Esophagus muscularis mucosa (tissue), 4 donors: Measurements from ENCODE around the gene GMDS. TPM values are rescaled to one million over a fixed set of nuclear protein-coding genes. Genes with fewer than 3 reads are reported as not detected.

Source experiments
- DNase-seq: peaks from one replicate; pipeline ENCODE4 v3.0.0-alpha.2; 2017; ENCODE audit errors: extremely low spot score
- H3K27ac ChIP-seq, 4 donors: fragments of 200-600 bp; sonication (generic); replicated peaks in 1 of 4; 1 replicate in 3 of 4; 2 replicates in 1 of 4; pipeline ENCODE4 v1.5.1; 2016 to 2019; ENCODE audit warnings: mild to moderate bottlenecking in 1 of 4
- H3K27me3 ChIP-seq, 4 donors: fragments of 200-600 bp; sonication (generic); one replicate each; pipeline versions ENCODE4 v1.5.1 to v1.6.0; 2016 to 2019
- H3K36me3 ChIP-seq, 4 donors: fragments of 200-600 bp; sonication (generic); one replicate each; pipeline ENCODE4 v1.5.1; 2016 to 2019
- H3K4me1 ChIP-seq, 4 donors: fragments of 200-600 bp; sonication (generic); one replicate each; pipeline ENCODE4 v1.5.1; 2016 to 2019
- H3K4me3 ChIP-seq, 4 donors: fragments of 200-600 bp; sonication (generic); 1 replicate in 2 of 4; 2 replicates in 2 of 4; pipeline ENCODE4 v1.5.1; 2016 to 2019; ENCODE audit warnings: mild to moderate bottlenecking in 4 of 4, moderate library complexity in 1 of 4
- H3K9me3 ChIP-seq, 4 donors: fragments of 200-600 bp; sonication (generic); 1 replicate in 3 of 4; 2 replicates in 1 of 4; pipeline ENCODE4 v1.5.1; 2016 to 2019
- EP300 ChIP-seq: sonication (generic); formaldehyde crosslinking; IDR thresholded peaks from one replicate; pipeline ENCODE4 v1.6.1; 2017; ENCODE audit warnings: antibody characterized with exemption
- POLR2A ChIP-seq: fragments of 450-650 bp; IDR thresholded peaks from one replicate; pipeline ENCODE4 v1.6.1; 2017; ENCODE audit warnings: antibody characterized with exemption, moderate library complexity, mild to moderate bottlenecking, low read depth
- POLR2AphosphoS5 ChIP-seq, 2 donors: sonication (generic); formaldehyde crosslinking; IDR thresholded peaks; one replicate each; pipeline ENCODE4 v1.6.1; 2017; ENCODE audit warnings: antibody characterized with exemption in 2 of 2
- WGBS: methylation state at CpG from one replicate; pipeline ENCODE4 v1.1.5; 2018; 5-methylcytosine and 5-hydroxymethylcytosine counted together
- intact Hi-C: fragments of 100-400 bp; cut with DNase I; formaldehyde crosslinking; loops from one replicate; pipeline ENCODE4 v1.15.1; 2023
- total RNA-seq, 4 donors: library from RNA; depleted of rRNA; stranded (reverse); fragments of >200 nt; gene quantifications; one replicate each; pipeline versions ENCODE4 v1.1.0 to v1.2.1, GENCODE V29; 2016
- TF ChIP-seq, protein P1 (sequence below), 3 experiments: fragments of 200-600 bp in 2 of 3; fragments of 450-650 bp in 1 of 3; sonication (generic) in 2 of 3; IDR thresholded peaks; one replicate each; pipeline ENCODE4 v1.5.1; 2017 to 2019; ENCODE audit warnings: antibody characterized with exemption in 3 of 3, mild to moderate bottlenecking in 2 of 3, moderate library complexity in 1 of 3

Gene GMDS
- total RNA-seq, 4 donors from 2014 or later: 3.6 to 14.1 (median 6.0) TPM

DNA sequence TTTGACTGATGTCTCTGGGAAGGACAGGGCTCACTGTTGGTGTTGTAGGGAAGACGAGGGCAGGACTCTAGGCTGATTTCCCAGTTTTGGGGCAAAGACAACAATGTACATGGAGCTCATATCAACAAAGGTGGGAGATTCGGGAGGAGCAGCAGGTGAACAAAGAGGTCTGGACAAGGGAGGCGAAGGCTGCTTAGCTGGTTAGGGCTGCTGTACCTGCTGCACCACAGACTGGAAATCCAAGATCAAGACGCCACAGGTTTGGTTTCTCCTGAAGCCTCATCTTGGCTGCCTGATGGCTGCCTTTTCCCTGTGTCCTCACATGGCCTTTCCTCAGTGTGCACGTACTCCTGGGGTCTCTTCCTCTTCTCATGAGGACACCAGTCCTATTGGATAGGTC, 348.5 kb downstream of the GMDS start:
- H3K4me3 ChIP-seq: no peak overlapping the region
- 96% methylated on average over 5 of the region's 5 CpGs for WGBS
- no peaks in the 10 kb centered on the region for H3K9me3 ChIP-seq
- no peak for DNase-seq
- H3K36me3 ChIP-seq: no peaks in the 10 kb centered on the region
- TF ChIP-seq, protein P1, sequence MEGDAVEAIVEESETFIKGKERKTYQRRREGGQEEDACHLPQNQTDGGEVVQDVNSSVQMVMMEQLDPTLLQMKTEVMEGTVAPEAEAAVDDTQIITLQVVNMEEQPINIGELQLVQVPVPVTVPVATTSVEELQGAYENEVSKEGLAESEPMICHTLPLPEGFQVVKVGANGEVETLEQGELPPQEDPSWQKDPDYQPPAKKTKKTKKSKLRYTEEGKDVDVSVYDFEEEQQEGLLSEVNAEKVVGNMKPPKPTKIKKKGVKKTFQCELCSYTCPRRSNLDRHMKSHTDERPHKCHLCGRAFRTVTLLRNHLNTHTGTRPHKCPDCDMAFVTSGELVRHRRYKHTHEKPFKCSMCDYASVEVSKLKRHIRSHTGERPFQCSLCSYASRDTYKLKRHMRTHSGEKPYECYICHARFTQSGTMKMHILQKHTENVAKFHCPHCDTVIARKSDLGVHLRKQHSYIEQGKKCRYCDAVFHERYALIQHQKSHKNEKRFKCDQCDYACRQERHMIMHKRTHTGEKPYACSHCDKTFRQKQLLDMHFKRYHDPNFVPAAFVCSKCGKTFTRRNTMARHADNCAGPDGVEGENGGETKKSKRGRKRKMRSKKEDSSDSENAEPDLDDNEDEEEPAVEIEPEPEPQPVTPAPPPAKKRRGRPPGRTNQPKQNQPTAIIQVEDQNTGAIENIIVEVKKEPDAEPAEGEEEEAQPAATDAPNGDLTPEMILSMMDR (IDR thresholded peaks at IDR 0.05): no peak
- TF ChIP-seq POLR2AphosphoS5 (IDR thresholded peaks at IDR 0.05) (no peak), EP300 (no peak), POLR2A (no peak)
- no peak overlapping the region for H3K27ac ChIP-seq
- intact Hi-C loops: no loop called here
- no peaks in the 10 kb centered on the region for H3K27me3 ChIP-seq
- H3K4me1 ChIP-seq: no peaks in the 10 kb centered on the region

DNA sequence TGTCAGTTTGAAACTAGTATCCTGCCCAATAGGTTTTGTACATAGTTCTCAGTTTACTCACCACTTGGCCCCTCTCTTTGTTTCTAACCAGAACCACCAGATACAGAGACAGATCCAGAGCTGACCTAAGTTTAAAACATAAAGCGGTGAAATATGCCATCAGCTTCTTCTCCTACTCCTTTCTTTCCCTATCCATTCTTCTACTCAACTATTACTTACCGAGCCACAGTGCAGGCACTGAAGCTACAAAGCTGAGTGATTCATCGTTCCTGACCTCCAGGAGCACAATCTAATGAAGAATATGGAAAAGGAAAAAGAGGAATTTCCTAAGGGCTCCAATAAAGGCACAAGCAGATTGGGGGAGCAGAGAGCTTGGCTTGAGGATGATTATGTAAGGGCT, 349.7 kb downstream of the GMDS start:
- intact Hi-C loops: no loop called here
- Histone ChIP-seq H3K9me3 (no peaks in the 10 kb centered on the region), H3K27me3 (no peaks in the 10 kb centered on the region), H3K4me1 (no peaks in the 10 kb centered on the region), H3K4me3 (no peak overlapping the region), H3K36me3 (no peaks in the 10 kb centered on the region), H3K27ac (no peak overlapping the region)
- DNase-seq: peak; percentile 17
- TF ChIP-seq POLR2AphosphoS5 (IDR thresholded peaks at IDR 0.05) (no peak), POLR2A (no peak), EP300 (no peak)
- TF ChIP-seq, protein P1 (IDR thresholded peaks at IDR 0.05): no peak
- 87% methylated on average over 3 of the region's 3 CpGs for WGBS

DNA sequence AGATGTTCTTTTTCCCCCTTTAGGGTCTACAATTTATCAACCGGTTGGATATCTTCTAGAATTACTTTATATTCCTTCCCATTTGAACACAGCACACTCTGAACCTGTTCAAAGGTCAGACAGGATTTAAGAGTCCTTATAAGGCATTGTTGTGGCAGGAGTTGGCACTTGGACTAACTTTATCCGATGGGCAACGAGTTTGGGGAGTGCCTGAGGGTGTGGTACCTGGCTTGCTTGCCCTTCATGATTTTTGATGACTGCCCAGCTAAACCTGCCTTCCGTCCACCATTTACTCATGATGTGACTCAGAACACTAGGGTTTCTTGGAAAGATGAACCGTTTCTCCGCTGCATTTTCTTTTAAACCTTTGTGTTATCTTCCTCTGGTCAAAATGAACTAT, 350.5 kb downstream of the GMDS start:
- 86% methylated on average over 6 of the region's 6 CpGs for WGBS
- no peak for TF ChIP-seq EP300
- TF ChIP-seq POLR2A: no peak
- TF ChIP-seq, protein P1 (IDR thresholded peaks at IDR 0.05): no peak
- no peak for TF ChIP-seq POLR2AphosphoS5 (IDR thresholded peaks at IDR 0.05)
- H3K36me3 ChIP-seq: no peaks in the 10 kb centered on the region
- intact Hi-C loops: no loop called here
- DNase-seq: no peak
- no peak overlapping the region for H3K27ac ChIP-seq
- H3K4me1 ChIP-seq: no peaks in the 10 kb centered on the region
- no peaks in the 10 kb centered on the region for H3K9me3 ChIP-seq
- no peaks in the 10 kb centered on the region for H3K27me3 ChIP-seq
- no peak overlapping the region for H3K4me3 ChIP-seq

DNA sequence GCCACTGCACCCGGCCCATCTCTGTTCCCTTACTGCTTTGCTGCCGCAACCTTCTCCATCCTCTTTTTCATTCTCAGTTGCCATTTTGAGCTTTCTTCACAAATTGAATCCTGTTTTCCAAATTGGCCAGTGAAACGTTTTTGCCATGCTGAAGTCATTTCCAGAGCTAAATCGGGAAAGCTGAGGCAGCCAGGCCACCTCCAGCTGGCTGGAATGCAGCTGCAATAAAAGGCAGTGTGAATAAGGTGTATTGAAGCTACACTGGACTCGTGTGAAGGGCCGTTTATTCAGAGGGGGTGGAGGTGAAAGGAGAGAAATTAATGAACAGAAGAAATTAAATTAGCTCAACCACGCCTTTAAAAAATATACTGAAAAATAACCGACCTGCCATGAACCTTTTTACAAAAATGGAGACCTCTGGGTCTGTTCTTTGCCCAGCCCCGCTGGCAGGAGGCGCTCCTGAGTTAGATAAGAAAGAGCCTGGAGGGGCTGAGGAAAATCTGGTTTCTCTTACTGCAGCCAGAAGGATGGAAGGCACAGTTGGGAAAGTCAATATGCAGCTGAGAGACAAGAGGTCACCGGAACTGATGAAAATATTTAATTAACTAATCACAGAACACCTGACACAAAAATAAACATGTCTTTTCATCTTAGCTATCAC, 351.8 kb downstream of the GMDS start:
- peak; percentile 53 for DNase-seq
- Histone ChIP-seq H3K27ac (no peak overlapping the region), H3K27me3 (no peaks in the 10 kb centered on the region), H3K36me3 (no peaks in the 10 kb centered on the region), H3K4me3 (no peak overlapping the region), H3K9me3 (no peaks in the 10 kb centered on the region), H3K4me1 (no peaks in the 10 kb centered on the region)
- no peak for TF ChIP-seq POLR2A
- TF ChIP-seq, protein P1 (IDR thresholded peaks at IDR 0.05): no peak
- no peak for TF ChIP-seq EP300
- TF ChIP-seq POLR2AphosphoS5 (IDR thresholded peaks at IDR 0.05): no peak
- WGBS: 71% methylated on average over 11 of the region's 11 CpGs
- intact Hi-C loops: no loop called here

DNA sequence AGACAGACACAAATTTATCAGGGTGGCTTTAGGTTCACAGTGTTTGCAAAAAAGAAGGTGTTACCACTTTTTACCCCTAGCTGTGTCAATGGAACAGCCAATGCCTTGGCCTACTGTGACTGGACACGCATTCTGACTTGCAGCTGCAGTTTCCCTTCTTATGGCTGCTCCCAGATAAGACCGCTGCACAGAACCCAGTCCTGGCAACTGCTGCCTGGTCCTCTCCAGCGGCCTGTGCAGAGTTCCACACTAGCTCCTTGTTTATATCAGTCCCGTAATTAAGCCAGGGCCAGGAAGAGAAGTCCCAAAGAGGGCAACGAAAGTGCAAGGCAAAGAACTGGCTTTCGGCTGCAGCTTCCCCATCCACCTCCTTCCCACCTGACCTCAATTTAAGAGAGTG, 352.7 kb downstream of the GMDS start:
- no peaks in the 10 kb centered on the region for H3K9me3 ChIP-seq
- WGBS: 91% methylated on average over 6 of the region's 6 CpGs
- intact Hi-C loops: no loop called here
- H3K27me3 ChIP-seq: no peaks in the 10 kb centered on the region
- DNase-seq: peak; percentile 45
- H3K27ac ChIP-seq: no peak overlapping the region
- H3K4me3 ChIP-seq: no peak overlapping the region
- H3K4me1 ChIP-seq: no peaks in the 10 kb centered on the region
- no peak for TF ChIP-seq EP300
- TF ChIP-seq POLR2A: no peak
- no peak for TF ChIP-seq POLR2AphosphoS5 (IDR thresholded peaks at IDR 0.05)
- TF ChIP-seq, protein P1 (IDR thresholded peaks at IDR 0.05): no peak
- no peaks in the 10 kb centered on the region for H3K36me3 ChIP-seq
